ENCODE results near the gene COQ7.

COQ7 gene

GRCh38 chr16:19086322-19087199 is 19.1 kb downstream of the COQ7 start:
- peak; percentile 54 to 69 (median 61) for DNase-seq

DNA sequence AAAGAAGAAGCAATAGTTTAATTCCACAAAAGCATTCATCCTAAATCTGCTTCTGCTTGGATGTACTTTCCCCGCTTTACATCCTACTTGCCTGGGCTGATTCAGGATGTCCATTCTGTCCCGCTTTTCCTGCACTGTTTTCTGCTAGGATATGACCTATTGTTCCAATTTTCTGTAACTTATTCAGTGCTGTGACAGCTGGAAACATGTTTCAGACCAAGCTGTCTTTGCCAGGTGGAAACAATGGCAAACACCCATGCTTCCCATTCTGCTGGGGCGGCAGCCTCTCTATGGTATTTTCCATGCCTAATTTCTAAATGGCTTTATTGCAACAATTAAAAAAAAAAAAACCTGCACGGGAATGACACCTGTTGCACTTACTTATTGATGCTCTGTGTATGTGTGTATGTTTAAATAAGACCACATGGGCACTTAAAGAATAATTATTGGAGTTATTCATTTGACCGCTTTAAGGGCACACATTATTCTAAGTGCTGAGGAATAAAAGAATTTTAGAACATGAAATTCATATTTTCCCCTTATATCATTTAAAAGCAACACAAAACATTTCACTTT is 21.0 kb downstream of the COQ7 start:
- DNase-seq = no peak

DNA sequence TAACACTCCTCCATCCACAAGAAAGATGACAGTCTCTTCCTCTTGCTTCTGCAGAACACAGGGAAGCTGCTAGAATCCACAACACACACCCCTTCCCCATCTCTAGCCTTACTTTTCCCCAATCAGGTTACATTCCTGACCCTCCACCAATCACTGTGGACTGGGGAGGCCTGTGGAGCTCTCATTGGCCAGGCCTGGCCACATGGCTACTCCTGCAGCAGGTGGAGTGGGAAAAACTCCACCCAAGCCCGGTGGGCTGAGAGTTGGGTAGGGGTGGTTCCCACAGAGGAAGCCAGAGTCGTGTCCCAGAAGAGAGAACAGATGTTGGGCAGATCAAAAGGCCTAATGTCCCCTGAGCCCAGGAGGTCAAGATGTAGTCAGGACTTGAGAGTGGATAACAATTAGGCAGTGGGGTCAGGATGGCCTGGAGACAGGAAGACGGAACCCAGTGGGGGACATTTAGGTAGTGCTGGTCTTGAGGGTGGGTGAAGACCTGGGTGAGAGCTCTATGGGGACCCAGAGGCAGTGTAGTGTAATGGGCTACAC is 22.1 kb downstream of the COQ7 start:
- no peak for DNase-seq

DNA sequence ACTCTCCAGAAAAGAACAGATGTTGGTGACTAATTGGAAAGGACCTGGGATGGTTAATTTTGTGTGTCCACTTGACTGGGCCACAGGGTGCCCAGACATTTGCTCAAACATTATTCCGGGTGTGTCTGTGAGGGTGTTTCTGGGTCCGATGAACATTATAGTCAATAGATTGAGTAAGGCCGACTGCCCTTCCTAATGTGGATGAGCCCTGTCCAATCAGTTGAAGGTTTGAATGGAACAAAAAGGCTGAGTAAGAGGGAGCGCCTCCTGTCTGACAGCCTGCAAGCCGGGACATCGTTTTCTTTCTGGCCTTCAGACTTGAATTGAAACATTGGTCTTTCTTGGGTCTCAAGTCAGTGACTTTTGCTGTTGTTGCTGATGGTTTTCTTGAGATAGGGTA is 23.5 kb downstream of the COQ7 start:
- no peak for DNase-seq

DNA sequence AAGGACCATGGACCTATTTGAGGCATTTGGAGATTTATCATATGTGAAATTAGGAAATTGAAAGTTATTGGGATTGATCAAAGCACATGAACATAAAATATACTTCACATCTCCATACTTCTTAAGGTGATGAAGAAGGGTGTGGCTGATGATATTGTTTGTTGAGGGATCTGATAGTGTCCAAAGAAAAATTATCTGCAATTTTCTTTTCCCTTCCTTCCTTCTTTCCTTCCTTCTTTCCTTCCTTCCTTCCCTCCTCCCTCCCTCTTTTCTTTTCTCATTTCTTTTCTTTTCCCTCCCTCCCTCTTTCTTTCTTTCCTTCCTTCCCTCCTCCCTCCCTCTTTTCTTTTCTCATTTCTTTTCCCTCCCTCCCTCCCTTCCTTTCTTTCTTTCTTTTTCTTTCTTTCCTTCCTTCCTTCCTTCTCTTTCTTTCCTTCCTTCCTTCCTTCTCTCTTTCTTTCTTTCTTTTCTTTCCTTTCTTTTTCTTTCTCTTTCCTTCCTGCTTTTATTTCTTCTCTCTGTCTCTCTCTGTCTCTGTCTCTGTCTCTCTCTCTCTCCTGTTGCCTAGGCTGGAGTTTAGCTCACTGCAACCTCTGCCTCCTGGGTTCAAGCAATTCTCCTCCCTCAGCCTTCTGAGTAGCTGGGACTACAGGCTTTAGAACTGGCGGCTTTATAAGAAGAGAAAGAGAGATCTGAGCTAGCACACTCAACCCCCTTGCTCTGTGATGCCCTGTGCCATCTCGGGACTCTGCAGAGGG is 25.4 kb downstream of the COQ7 start:
- DNase-seq = no peak

DNA sequence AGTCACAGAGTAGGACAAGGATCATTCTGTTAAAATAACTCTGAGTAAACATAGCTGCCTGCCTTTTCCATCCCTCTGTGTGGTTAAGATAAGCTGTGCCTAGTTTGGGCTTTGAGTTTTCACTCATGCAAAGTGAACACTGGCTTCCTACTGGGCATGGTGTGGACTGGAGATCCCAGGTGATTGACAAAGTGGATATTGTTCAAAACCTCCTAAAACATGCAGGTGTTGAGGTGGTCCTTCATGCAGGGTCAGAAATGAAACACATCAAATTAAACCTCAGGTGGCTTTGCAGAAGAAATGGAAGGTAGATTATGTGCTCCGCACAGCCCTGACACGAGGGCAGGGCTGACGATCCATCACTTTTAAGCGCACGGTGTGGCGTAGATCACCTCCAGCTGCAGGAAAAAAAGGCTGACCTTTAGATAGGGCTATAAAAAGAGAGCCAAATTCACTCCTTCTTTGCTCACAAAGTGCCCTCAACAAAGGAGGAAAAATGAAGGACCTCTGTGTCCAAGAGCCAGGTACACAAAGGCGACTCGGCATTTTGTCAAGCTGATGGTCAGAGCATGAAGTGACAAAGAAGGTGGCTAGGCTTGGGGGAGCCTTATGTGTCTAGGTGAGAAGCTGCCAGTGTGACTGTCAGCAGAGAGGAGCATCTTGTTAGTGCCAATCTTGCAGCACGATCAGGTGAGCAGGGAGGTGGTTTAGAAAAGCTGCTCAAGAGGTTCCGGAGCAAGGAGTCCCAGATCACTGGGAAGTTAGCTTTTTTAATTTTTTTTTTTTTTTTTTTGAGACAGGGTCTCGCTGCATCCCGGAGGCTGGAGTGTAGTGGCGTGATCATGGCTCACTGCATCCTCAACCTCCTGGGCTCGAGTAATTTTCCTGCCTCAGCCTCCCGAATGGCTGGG is 26.5 kb downstream of the COQ7 start:
- no peak for DNase-seq

DNA sequence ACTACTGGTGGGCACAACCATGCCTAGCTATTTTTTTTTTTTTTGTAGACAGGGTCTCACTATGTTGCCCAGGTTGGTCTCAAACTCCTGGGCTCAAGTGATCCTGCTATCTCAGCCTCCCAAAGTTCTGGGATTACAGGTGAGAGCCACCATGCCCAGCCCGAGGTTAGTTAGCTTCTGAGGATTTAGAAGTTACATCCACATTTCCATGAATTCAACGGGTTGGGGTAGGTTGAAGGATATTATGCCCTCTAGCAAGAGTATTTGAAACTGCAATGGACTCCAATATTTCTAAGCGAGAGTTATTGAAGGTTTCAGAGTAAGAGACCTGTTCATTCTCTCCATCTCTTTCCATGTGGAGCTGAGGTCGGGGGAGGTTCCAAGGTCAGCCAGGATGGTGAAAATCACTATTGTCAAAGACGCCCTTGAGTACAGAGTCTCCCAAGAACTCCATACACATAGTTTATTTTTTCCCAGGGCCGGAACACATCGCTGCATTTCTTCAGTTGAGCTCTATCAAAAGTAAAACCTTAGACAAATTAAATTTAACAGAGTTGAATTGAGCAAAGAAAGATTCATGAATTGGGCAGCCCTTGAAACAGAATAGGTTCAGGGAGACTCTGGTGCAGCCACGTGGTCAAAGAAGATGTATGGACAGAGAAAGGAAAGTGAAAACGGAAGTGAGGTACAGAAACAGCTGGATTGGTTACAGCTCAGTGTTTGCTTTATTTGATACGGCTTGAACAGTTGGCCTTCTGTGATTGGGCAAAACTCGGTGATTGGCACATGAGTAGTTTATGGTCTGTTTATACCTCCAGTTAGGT is 27.3 kb downstream of the COQ7 start:
- no peak for DNase-seq

GRCh38 chr16:19095654-19096053 is 28.2 kb downstream of the COQ7 start:
- no peak for DNase-seq

GRCh38 chr16:19098173-19098572 is 30.8 kb downstream of the COQ7 start:
- DNase-seq = no peak

GRCh38 chr16:19102187-19102872 is 34.9 kb downstream of the COQ7 start:
- no peak for DNase-seq

- no peak for DNase-seq
Observed at GRCh38 chr16:19104607-19105006, 37.2 kb downstream of the COQ7 start.

- DNase-seq = no peak
Observed at GRCh38 chr16:19105131-19105530, 37.7 kb downstream of the COQ7 start.

DNA sequence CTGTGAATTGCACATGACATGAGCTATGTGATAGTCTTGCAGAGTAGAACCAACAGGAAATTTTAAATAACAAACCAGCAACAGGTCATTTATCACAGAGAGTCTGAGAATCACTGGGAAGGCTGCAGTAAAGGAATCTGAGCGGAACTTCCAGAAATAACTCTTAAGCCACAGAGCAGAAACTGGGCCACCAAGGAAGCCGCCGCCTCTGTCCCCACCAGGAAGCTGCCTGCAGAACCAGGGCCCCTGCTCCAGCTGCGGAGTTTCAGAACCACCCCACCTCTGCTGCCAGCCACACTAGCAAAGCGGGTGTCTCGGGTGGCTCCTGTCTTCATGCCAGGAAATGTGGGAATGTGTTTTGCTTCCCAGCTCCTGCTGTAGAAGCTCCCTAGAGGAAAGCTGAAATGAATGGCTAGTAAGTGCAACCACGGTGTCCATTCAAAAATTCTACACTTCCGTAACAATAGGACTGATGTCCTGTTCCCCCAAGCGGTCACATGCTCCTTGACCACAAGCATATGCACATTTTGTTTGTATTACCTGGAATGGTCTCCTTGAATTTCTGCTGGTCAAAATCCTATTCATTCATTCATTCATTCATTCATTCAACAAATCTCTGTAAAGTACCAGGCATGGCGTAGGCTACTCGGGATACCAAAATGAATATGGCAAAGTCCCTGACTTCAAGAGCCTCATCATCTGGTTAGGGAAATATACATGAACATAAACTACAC is 38.6 kb downstream of the COQ7 start:
- DNase-seq = no peak

DNA sequence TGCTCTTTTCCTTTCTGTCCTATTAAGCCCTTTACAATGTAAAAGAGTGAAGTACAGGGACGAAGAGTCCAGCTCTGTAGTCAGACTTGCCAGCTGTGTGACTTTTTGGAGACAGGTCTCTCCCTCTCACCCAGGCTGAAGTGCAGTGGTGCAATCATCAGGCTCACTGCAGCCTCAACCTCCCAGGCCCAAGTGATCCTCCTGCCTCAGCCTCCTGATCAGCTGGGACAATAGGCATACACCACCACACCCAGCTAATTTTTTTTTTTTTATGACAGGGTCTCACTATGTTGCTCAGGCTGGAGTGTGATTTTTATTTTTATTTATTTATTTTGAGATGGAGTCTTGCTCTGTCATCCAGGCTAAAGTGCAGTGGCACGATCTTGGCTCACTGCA is 39.2 kb downstream of the COQ7 start:
- DNase-seq = no peak

- DNase-seq = no peak
Observed at GRCh38 chr16:19108409-19109287, 41.2 kb downstream of the COQ7 start.

DNA sequence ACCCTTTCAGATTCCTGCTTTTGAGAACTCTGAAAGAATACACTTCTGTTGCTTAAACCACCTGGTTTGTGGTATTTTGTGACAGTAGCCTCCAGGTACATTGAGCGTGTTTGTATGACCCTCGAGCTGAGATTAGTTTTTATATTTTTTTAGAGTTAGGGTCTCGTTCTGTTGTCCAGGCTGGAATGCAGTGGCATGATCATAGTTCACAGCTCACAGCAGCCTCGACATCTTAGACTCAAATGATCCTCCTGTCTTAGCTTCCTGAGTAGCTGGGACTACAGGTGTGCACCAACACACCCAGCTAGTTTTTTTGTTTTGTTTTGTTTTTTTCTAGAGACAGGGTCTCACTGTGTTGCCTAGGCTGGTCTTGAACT is 41.9 kb downstream of the COQ7 start:
- no peak for DNase-seq

GRCh38 chr16:19110537-19111360 is 43.3 kb downstream of the COQ7 start:
- DNase-seq = no peak

- no peak for DNase-seq
Observed at GRCh38 chr16:19112099-19112407, 44.6 kb downstream of the COQ7 start.

Measured in activated naive CD4-positive, alpha-beta T cell (primary cell).